Cerebellar nuclear complex (tissue), 1 donor: ENCODE data around the gene SPOCK1.

Experiments
- DNase-seq, 2 experiments: peaks; one replicate each; lab custom pipeline; 2025; lab: John Stamatoyannopoulos, UW

Gene SPOCK1

GRCh38 chr5:137328991-137329390, 170.1 kb downstream of the SPOCK1 start:
- DNase-seq: no peak

- DNase-seq: no peak
Measured at GRCh38 chr5:137328463-137328862, 170.7 kb downstream of the SPOCK1 start.

GRCh38 chr5:137325721-137326120, 173.4 kb downstream of the SPOCK1 start:
- DNase-seq: no peak

- peak in 1 of 2 experiments; percentile 26 for DNase-seq
Measured at GRCh38 chr5:137320056-137321045, 178.8 kb downstream of the SPOCK1 start.

- DNase-seq: no peak
Measured at GRCh38 chr5:137318027-137318426, 181.1 kb downstream of the SPOCK1 start.

GRCh38 chr5:137316346-137316736, 182.8 kb downstream of the SPOCK1 start:
- DNase-seq: no peak

- DNase-seq: peak in 1 of 2 experiments; percentile 23
Measured at GRCh38 chr5:137315534-137316345, 183.4 kb downstream of the SPOCK1 start.

GRCh38 chr5:137315109-137315508, 184.0 kb downstream of the SPOCK1 start:
- DNase-seq: no peak

- peak; percentile 30 to 72 for DNase-seq
Measured at GRCh38 chr5:137313526-137314175, 185.5 kb downstream of the SPOCK1 start.

- DNase-seq: no peak
Measured at GRCh38 chr5:137312011-137312410, 187.1 kb downstream of the SPOCK1 start.

GRCh38 chr5:137310051-137310730, 188.9 kb downstream of the SPOCK1 start:
- DNase-seq: no peak

GRCh38 chr5:137309290-137309689, 189.8 kb downstream of the SPOCK1 start:
- no peak for DNase-seq

- no peak for DNase-seq
Measured at GRCh38 chr5:137308311-137308710, 190.8 kb downstream of the SPOCK1 start.

- no peak for DNase-seq
Measured at GRCh38 chr5:137306903-137307302, 192.2 kb downstream of the SPOCK1 start.

GRCh38 chr5:137305971-137306602, 193.0 kb downstream of the SPOCK1 start:
- DNase-seq: no peak

- peak; percentile 62 to 75 for DNase-seq
Measured at GRCh38 chr5:137304226-137304874, 194.8 kb downstream of the SPOCK1 start.

GRCh38 chr5:137303509-137303908, 195.6 kb downstream of the SPOCK1 start:
- DNase-seq: no peak

- no peak for DNase-seq
Measured at GRCh38 chr5:137300411-137301240, 198.5 kb downstream of the SPOCK1 start.

- no peak for DNase-seq
Measured at GRCh38 chr5:137296213-137296781, 202.8 kb downstream of the SPOCK1 start.
